Omental fat pad (tissue), 4 donors: ENCODE measurements around the gene HBG2. TPM values are rescaled to one million over a fixed set of nuclear protein-coding genes. Genes with fewer than 3 reads are reported as not detected.
"Not testable (repeated sequence)": the region's sequence is repeated elsewhere in the genome, so short reads cannot be mapped to it uniquely, and the experiment has no call there.

Source experiments
- ATAC-seq: fragments of 150-250 bp; one replicate; pipeline ENCODE4 v1.9.1; 2016; ENCODE audit warnings: mild to moderate bottlenecking, moderate library complexity; ENCODE audit not compliant: low FRiP score
- DNase-seq: peaks from one replicate; pipeline ENCODE4 v3.0.0-alpha.2; 2019; ENCODE audit warnings: low spot score
- total RNA-seq, 4 donors: library from RNA; depleted of rRNA; stranded (reverse); fragments of >200 nt; gene quantifications; one replicate each; pipeline ENCODE4 v1.1.0, GENCODE V29; 2016
- TF ChIP-seq, protein P1 (sequence below), 3 donors: fragments of 450-650 bp; IDR thresholded peaks; one replicate each; pipeline ENCODE4 v1.5.1; 2016 to 2017; ENCODE audit warnings: antibody characterized with exemption in 3 of 3, mild to moderate bottlenecking in 3 of 3, moderate library complexity in 2 of 3

HBG2 gene
- total RNA-seq, 4 donors from 2014 or later, result 2.1 TPM; not detected in 3

GRCh38 chr11:5258543-5259262 is 4.1 kb upstream of the HBG2 start:
- TF ChIP-seq, protein P1, sequence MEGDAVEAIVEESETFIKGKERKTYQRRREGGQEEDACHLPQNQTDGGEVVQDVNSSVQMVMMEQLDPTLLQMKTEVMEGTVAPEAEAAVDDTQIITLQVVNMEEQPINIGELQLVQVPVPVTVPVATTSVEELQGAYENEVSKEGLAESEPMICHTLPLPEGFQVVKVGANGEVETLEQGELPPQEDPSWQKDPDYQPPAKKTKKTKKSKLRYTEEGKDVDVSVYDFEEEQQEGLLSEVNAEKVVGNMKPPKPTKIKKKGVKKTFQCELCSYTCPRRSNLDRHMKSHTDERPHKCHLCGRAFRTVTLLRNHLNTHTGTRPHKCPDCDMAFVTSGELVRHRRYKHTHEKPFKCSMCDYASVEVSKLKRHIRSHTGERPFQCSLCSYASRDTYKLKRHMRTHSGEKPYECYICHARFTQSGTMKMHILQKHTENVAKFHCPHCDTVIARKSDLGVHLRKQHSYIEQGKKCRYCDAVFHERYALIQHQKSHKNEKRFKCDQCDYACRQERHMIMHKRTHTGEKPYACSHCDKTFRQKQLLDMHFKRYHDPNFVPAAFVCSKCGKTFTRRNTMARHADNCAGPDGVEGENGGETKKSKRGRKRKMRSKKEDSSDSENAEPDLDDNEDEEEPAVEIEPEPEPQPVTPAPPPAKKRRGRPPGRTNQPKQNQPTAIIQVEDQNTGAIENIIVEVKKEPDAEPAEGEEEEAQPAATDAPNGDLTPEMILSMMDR (IDR thresholded peaks at IDR 0.05), result no peak
- ATAC-seq (no peak), DNase-seq (no peak)

GRCh38 chr11:5257296-5257695 is 2.7 kb upstream of the HBG2 start:
- TF ChIP-seq, protein P1 (IDR thresholded peaks at IDR 0.05), result no peak
- DNase-seq (no peak), ATAC-seq (no peak)

DNA sequence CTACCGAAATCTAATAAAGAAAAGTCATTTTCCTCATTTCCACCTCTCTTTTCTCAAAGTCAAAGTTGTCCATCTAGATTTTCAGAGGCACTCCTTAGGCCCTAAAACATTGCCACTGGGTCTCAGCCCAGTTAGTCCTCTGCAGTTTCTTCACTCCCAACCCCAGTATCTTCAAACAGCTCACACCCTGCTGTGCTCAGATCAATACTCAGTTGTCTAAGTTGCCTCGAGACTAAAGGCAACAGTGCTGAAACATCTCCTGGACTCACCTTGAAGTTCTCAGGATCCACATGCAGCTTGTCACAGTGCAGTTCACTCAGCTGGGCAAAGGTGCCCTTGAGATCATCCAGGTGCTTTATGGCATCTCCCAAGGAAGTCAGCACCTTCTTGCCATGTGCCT is 558 bp downstream of the HBG2 start:
- not testable (repeated sequence) for ATAC-seq, DNase-seq

DNA sequence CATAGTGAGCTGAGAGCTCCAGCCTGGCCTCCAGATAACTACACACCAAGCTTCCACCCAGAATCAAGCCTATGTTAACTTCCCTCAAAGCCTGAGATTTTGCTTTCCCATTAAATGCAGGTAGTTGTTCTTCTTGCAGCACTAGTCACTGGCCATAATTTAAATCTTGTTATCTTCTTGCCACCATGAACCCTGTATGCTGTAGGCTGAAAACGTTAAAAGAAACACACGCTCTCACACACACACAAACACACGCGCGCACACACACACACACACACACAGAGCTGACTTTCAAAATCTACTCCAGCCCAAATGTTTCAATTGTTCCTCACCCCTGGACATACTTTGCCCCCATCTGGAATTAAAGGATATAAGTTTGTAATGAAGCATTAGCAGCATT is 1.1 kb downstream of the HBG2 start:
- not testable (repeated sequence) for DNase-seq, ATAC-seq

- DNase-seq (no peak), ATAC-seq (no peak)
- TF ChIP-seq, protein P1 (IDR thresholded peaks at IDR 0.05), result no peak
Observed at GRCh38 chr11:5252919-5253265, 1.7 kb downstream of the HBG2 start.

DNA sequence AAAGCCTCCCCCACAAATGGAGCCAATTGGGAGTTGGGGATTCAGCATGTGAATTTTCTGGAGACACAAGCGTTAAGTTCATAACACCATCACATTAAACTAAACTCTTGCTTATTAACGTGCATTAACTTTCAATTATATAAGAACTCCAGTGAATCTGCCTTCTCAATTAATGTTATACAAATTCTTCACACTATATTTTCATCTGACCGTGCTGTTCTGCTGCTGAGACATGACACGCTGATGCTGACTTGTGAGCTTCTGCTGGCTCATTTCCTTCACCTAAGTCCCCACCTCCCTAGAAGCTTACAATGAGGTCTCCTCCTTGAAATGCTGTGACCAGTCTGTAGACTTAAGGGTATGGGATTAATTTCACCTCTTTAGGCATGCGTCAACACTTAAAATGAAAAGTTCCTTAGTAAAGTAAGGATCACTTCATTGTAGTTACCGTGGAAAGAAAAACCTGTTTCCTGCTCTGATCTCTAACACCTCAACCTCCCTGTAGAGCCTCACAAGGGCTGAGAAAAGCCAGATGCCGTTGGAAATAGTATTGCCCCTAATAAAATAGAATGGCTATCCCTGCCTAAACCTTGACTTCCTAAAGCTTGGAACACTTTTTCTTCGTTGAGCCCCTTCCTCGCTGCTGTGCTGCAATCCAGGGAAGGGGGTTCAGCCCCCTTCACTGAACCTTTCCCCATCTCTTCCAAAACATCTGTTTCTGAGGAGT is 2.2 kb downstream of the HBG2 start:
- DNase-seq, result no peak
- no peak for ATAC-seq
- TF ChIP-seq, protein P1 (IDR thresholded peaks at IDR 0.05), result no peak

GRCh38 chr11:5251746-5252145 is 2.8 kb downstream of the HBG2 start:
- TF ChIP-seq, protein P1 (IDR thresholded peaks at IDR 0.05), result no peak
- DNase-seq (no peak), ATAC-seq (no peak)

DNA sequence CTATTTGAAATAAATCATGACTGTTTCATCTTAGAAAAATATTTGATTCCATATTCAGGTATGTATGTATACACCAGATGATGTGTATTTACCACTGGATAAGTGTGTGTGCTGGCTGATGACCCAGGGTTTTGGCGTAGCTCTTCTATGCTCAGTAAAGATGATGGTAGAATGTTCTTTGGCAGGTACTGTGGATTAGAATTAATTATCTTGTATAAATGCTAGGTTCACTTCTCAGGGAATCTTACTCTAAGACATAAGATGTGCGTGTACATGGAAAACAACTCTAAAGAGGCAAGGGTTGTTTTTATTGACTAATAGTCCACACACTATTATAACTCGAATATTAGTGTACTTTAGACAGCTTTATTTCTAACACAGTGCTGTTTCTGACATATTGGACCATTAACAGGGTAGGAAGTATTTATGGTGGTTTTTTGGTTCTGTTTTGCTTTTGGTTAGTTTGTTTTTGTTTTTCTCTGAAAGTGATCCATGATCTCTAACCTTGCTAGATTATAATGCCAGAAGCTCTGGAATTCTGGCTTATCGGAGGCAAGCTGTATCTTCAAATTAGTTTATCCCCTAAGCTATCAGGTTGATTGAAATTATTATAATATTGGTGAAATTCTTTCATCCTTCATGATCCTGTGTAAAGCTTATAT is 3.9 kb downstream of the HBG2 start:
- ATAC-seq, result no peak

DNA sequence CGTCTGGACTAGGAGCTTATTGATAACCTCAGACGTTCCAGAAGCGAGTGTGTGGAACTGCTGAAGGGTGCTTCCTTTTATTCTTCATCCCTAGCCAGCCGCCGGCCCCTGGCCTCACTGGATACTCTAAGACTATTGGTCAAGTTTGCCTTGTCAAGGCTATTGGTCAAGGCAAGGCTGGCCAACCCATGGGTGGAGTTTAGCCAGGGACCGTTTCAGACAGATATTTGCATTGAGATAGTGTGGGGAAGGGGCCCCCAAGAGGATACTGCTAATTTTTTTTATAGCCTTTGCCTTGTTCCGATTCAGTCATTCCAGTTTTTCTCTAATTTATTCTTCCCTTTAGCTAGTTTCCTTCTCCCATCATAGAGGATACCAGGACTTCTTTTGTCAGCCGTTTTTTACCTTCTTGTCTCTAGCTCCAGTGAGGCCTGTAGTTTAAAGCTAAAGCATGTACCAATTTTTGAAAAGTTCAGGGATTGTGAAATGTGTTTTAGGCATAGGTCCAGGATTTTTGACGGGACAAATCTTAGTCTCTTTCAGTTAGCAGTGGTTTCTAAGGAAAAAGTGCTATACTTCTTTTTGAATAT is 4.7 kb downstream of the HBG2 start, which contains the start of gene HBG1:
Gene HBG1 (minus strand): TSS at position 51 of the 590 bp plus-strand sequence. CDS start 53 bp downstream, outside the sequence.
- not testable (repeated sequence) for DNase-seq, ATAC-seq

More for the DNA sequence above, 3.9 kb downstream of the HBG2 start:
- TF ChIP-seq, protein P1 (IDR thresholded peaks at IDR 0.05), result no peak
- DNase-seq, result no peak

GRCh38 chr11:5248498-5248897 is 6.1 kb downstream of the HBG2 start:
- ATAC-seq, DNase-seq: not testable (repeated sequence)
